Neural cell (in vitro differentiated cells): ENCODE data around the gene LHPP.

Experiments used
- CTCF ChIP-seq: fragments of 450-650 bp; IDR thresholded peaks from 2 replicates; pipeline ENCODE4 v1.5.1; 2014; ENCODE audit warnings: antibody characterized with exemption, mild to moderate bottlenecking, moderate library complexity; ENCODE audit not compliant: poor library complexity, severe bottlenecking
- EP300 ChIP-seq: fragments of 450-650 bp; conservative IDR thresholded peaks from 2 replicates; pipeline ENCODE4 v1.6.1; 2014; ENCODE audit warnings: antibody characterized with exemption, mild to moderate bottlenecking, moderate library complexity; ENCODE audit not compliant: poor library complexity, severe bottlenecking
- EZH2 ChIP-seq: fragments of 200-600, 300-800 bp; shearing (Covaris generic), sonication (generic); IDR thresholded peaks from 2 replicates; pipeline ENCODE4 v1.6.1; 2014; ENCODE audit warnings: antibody characterized with exemption, low read length, borderline replicate concordance, mild to moderate bottlenecking; ENCODE audit not compliant: insufficient read depth, poor library complexity, severe bottlenecking
- POLR2AphosphoS5 ChIP-seq: IDR thresholded peaks from 2 replicates; pipeline ENCODE4 v1.6.1; 2012
- RAD21 ChIP-seq: fragments of 450-650 bp; conservative IDR thresholded peaks from 2 replicates; pipeline ENCODE4 v1.6.1; 2014; ENCODE audit warnings: antibody characterized with exemption, mild to moderate bottlenecking, moderate library complexity
- REST ChIP-seq: IDR thresholded peaks from 2 replicates; pipeline ENCODE4 v1.6.1; 2012; ENCODE audit warnings: borderline replicate concordance
- SMC3 ChIP-seq: fragments of 450-650 bp; conservative IDR thresholded peaks from 2 replicates; pipeline ENCODE4 v1.6.1; 2014; ENCODE audit warnings: antibody characterized with exemption, mild to moderate bottlenecking, moderate library complexity; ENCODE audit not compliant: poor library complexity

GRCh38 chr10:124461642-124462347 lies at the start of gene LHPP:
- TF ChIP-seq CTCF (peak; percentile 68), REST (peak; percentile 16), POLR2AphosphoS5 (peak; percentile 74), EP300 (peak; percentile 63), RAD21 (peak; percentile 36), EZH2 (no peak), SMC3 (peak; percentile 54)
